ENCODE results near the gene CHERP.
"Not testable (repeated sequence)": the region's sequence is repeated elsewhere in the genome, so short reads cannot be mapped to it uniquely, and the experiment has no call there.

The CHERP gene

GRCh38 chr19:16544473-16545231, 2.4 kb upstream of the CHERP start:
- DNase-seq (ENCODE audit: low spot score): no peak
- Histone ChIP-seq H3K4me1 (ENCODE audit: insufficient read depth, poor library complexity, severe bottlenecking) (peaks cover 10% of the 10 kb centered on the region), H3K36me3 (ENCODE audit: low read depth) (peaks cover 21% of the 10 kb centered on the region), H3K4me3 (ENCODE audit: severe bottlenecking) (no peak overlapping the region), H3K27ac (ENCODE audit: poor library complexity, severe bottlenecking) (no peak overlapping the region), H3K9me3 (ENCODE audit: severe bottlenecking) (no peaks in the 10 kb centered on the region), H3K27me3 (ENCODE audit: insufficient read depth, poor library complexity, severe bottlenecking) (no peaks in the 10 kb centered on the region)
- no peak for TF ChIP-seq CTCF (IDR thresholded peaks at IDR 0.05; ENCODE audit: poor library complexity, severe bottlenecking)
- no peak for ATAC-seq (ENCODE audit: low read depth)

- not testable (repeated sequence) for H3K4me3 ChIP-seq (ENCODE audit: severe bottlenecking)
Measured at GRCh38 chr19:16543734-16544133, 1.5 kb upstream of the CHERP start.

GRCh38 chr19:16542910-16543472, 754 bp upstream of the CHERP start:
- Histone ChIP-seq H3K4me3 (ENCODE audit: severe bottlenecking) (peak overlapping the region; percentile 94), H3K27ac (ENCODE audit: poor library complexity, severe bottlenecking) (peak overlapping the region; percentile 61), H3K27me3 (ENCODE audit: insufficient read depth, poor library complexity, severe bottlenecking) (no peaks in the 10 kb centered on the region), H3K36me3 (ENCODE audit: low read depth) (peaks cover 30% of the 10 kb centered on the region), H3K4me1 (ENCODE audit: insufficient read depth, poor library complexity, severe bottlenecking) (peaks cover 5% of the 10 kb centered on the region), H3K9me3 (ENCODE audit: severe bottlenecking) (no peaks in the 10 kb centered on the region)
- peak; percentile 13; the same call in 2 of the 3 replicates for ATAC-seq (ENCODE audit: low read depth)
- TF ChIP-seq CTCF (IDR thresholded peaks at IDR 0.05; ENCODE audit: poor library complexity, severe bottlenecking): no peak
- no peak for DNase-seq (ENCODE audit: low spot score)

More at GRCh38 chr19:16543734-16544133, 1.5 kb upstream of the CHERP start:
- not testable (repeated sequence) for ATAC-seq (ENCODE audit: low read depth); DNase-seq (ENCODE audit: low spot score); H3K4me1 ChIP-seq (ENCODE audit: insufficient read depth, poor library complexity, severe bottlenecking); H3K27ac ChIP-seq (ENCODE audit: poor library complexity, severe bottlenecking); H3K27me3 ChIP-seq (ENCODE audit: insufficient read depth, poor library complexity, severe bottlenecking); H3K9me3 ChIP-seq (ENCODE audit: severe bottlenecking)
- peaks cover 25% of the 10 kb centered on the region for H3K36me3 ChIP-seq (ENCODE audit: low read depth)

- no peaks in the 10 kb centered on the region for H3K9me3 ChIP-seq (ENCODE audit: severe bottlenecking)
- DNase-seq (ENCODE audit: low spot score) (no peak), ATAC-seq (ENCODE audit: low read depth) (peak; percentile 2; the same call in 1 of the 3 replicates)
- peak overlapping the region; percentile 94 for H3K4me3 ChIP-seq (ENCODE audit: severe bottlenecking)
- TF ChIP-seq CTCF (IDR thresholded peaks at IDR 0.05; ENCODE audit: poor library complexity, severe bottlenecking): no peak
- peaks cover 5% of the 10 kb centered on the region for H3K4me1 ChIP-seq (ENCODE audit: insufficient read depth, poor library complexity, severe bottlenecking)
- H3K36me3 ChIP-seq (ENCODE audit: low read depth): peaks cover 40% of the 10 kb centered on the region
- no peaks in the 10 kb centered on the region for H3K27me3 ChIP-seq (ENCODE audit: insufficient read depth, poor library complexity, severe bottlenecking)
- H3K27ac ChIP-seq (ENCODE audit: poor library complexity, severe bottlenecking): peak overlapping the region; percentile 61
Measured at GRCh38 chr19:16541526-16542044, 652 bp downstream of the CHERP start.

GRCh38 chr19:16540948-16541347, 1.3 kb downstream of the CHERP start:
- TF ChIP-seq CTCF (IDR thresholded peaks at IDR 0.05; ENCODE audit: poor library complexity, severe bottlenecking): no peak
- peaks cover 46% of the 10 kb centered on the region for H3K36me3 ChIP-seq (ENCODE audit: low read depth)
- peak overlapping the region; percentile 94 for H3K4me3 ChIP-seq (ENCODE audit: severe bottlenecking)
- H3K27me3 ChIP-seq (ENCODE audit: insufficient read depth, poor library complexity, severe bottlenecking): no peaks in the 10 kb centered on the region
- peak overlapping the region; percentile 61 for H3K27ac ChIP-seq (ENCODE audit: poor library complexity, severe bottlenecking)
- H3K4me1 ChIP-seq (ENCODE audit: insufficient read depth, poor library complexity, severe bottlenecking): peaks cover 5% of the 10 kb centered on the region
- ATAC-seq (ENCODE audit: low read depth) (no peak), DNase-seq (ENCODE audit: low spot score) (no peak)
- H3K9me3 ChIP-seq (ENCODE audit: severe bottlenecking): no peaks in the 10 kb centered on the region

Data from RWPE2 (cell line).